NT2/D1 (cell line): ENCODE results near the gene MBP.

ENCODE experiments used
- DNase-seq: peaks from one replicate; pipeline ENCODE4 v3.0.0-alpha.2; 2011; ENCODE audit warnings: low read depth, low spot score
- H3K27me3 ChIP-seq: 2 replicates; pipeline ENCODE4 v1.6.0; 2011; ENCODE audit warnings: mild to moderate bottlenecking; ENCODE audit not compliant: insufficient read length, insufficient read depth
- H3K36me3 ChIP-seq: 2 replicates; pipeline ENCODE4 v1.6.1; 2011; ENCODE audit warnings: mild to moderate bottlenecking, low read length, mixed read lengths; ENCODE audit not compliant: insufficient read depth, insufficient read length
- H3K4me1 ChIP-seq: 2 replicates; pipeline ENCODE4 v1.5.1; 2011; ENCODE audit not compliant: insufficient read depth, insufficient read length
- H3K4me3 ChIP-seq: 2 replicates; pipeline ENCODE4 v1.5.1; 2011; ENCODE audit warnings: low read depth; ENCODE audit not compliant: insufficient read length
- H3K9ac ChIP-seq: 2 replicates; pipeline ENCODE4 v1.6.0; 2011; ENCODE audit warnings: low read depth; ENCODE audit not compliant: insufficient read length
- H3K9me3 ChIP-seq: 2 replicates; pipeline ENCODE4 v1.5.1; 2011; ENCODE audit warnings: mild to moderate bottlenecking, low read length; ENCODE audit not compliant: insufficient read depth
- SUZ12 ChIP-seq: IDR thresholded peaks from 2 replicates; pipeline ENCODE4 v1.6.1; 2011; ENCODE audit not compliant: insufficient read length, insufficient read depth; ENCODE audit errors: extremely low read depth
- YY1 ChIP-seq: IDR thresholded peaks from 2 replicates; pipeline ENCODE4 v1.6.1; 2011; ENCODE audit not compliant: insufficient read length, insufficient read depth
- ZNF274 ChIP-seq: IDR thresholded peaks from 2 replicates; pipeline ENCODE4 v1.6.1; 2011; ENCODE audit warnings: mild to moderate bottlenecking, low read depth, low read length

Gene MBP

GRCh38 chr18:76988827-76989646, 143.5 kb downstream of the MBP start:
- DNase-seq = no peak
- H3K9me3 ChIP-seq = no peaks in the 10 kb centered on the region
- TF ChIP-seq SUZ12 = no peak
- peaks cover 2% of the 10 kb centered on the region for H3K4me1 ChIP-seq
- no peak overlapping the region for H3K4me3 ChIP-seq
- H3K9ac ChIP-seq = no peak overlapping the region
- no peaks in the 10 kb centered on the region for H3K36me3 ChIP-seq
- no peaks in the 10 kb centered on the region for H3K27me3 ChIP-seq

- H3K9me3 ChIP-seq = no peaks in the 10 kb centered on the region
- H3K27me3 ChIP-seq = no peaks in the 10 kb centered on the region
- no peak overlapping the region for H3K9ac ChIP-seq
- TF ChIP-seq YY1 = no peak
- no peak for TF ChIP-seq ZNF274
- no peak for TF ChIP-seq SUZ12
- no peak for DNase-seq
- no peak overlapping the region for H3K4me3 ChIP-seq
- H3K36me3 ChIP-seq = no peaks in the 10 kb centered on the region
- H3K4me1 ChIP-seq = peaks cover 2% of the 10 kb centered on the region
These were observed 144.4 kb downstream of the MBP start for GRCh38 chr18:76988031-76988826.

GRCh38 chr18:76986406-76986805, 146.2 kb downstream of the MBP start:
- Histone ChIP-seq H3K27me3 (no peaks in the 10 kb centered on the region), H3K4me3 (no peak overlapping the region), H3K9me3 (no peaks in the 10 kb centered on the region), H3K36me3 (no peaks in the 10 kb centered on the region), H3K9ac (no peak overlapping the region), H3K4me1 (no peaks in the 10 kb centered on the region)
- DNase-seq = no peak
- no peak for TF ChIP-seq SUZ12
- TF ChIP-seq YY1 = no peak
- TF ChIP-seq ZNF274 = no peak

GRCh38 chr18:76985951-76986236, 146.7 kb downstream of the MBP start:
- DNase-seq = no peak
- H3K36me3 ChIP-seq = no peaks in the 10 kb centered on the region
- H3K4me1 ChIP-seq = no peaks in the 10 kb centered on the region
- TF ChIP-seq SUZ12 = no peak
- TF ChIP-seq ZNF274 = no peak
- TF ChIP-seq YY1 = no peak
- no peak overlapping the region for H3K4me3 ChIP-seq
- H3K9me3 ChIP-seq = no peaks in the 10 kb centered on the region
- H3K9ac ChIP-seq = no peak overlapping the region
- no peaks in the 10 kb centered on the region for H3K27me3 ChIP-seq

GRCh38 chr18:76985156-76985950, 147.2 kb downstream of the MBP start:
- no peaks in the 10 kb centered on the region for H3K9me3 ChIP-seq
- DNase-seq = no peak
- no peaks in the 10 kb centered on the region for H3K27me3 ChIP-seq
- peaks cover 2% of the 10 kb centered on the region for H3K4me1 ChIP-seq
- TF ChIP-seq ZNF274 = no peak
- TF ChIP-seq YY1 = no peak
- TF ChIP-seq SUZ12 = no peak
- no peak overlapping the region for H3K4me3 ChIP-seq
- H3K36me3 ChIP-seq = no peaks in the 10 kb centered on the region
- H3K9ac ChIP-seq = no peak overlapping the region

GRCh38 chr18:76984193-76985155, 148.1 kb downstream of the MBP start:
- no peak for DNase-seq
- Histone ChIP-seq H3K4me1 (peaks cover 5% of the 10 kb centered on the region), H3K27me3 (no peaks in the 10 kb centered on the region), H3K4me3 (no peak overlapping the region), H3K36me3 (no peaks in the 10 kb centered on the region), H3K9me3 (no peaks in the 10 kb centered on the region), H3K9ac (no peak overlapping the region)
- TF ChIP-seq SUZ12 (no peak), ZNF274 (no peak), YY1 (no peak)
